RWPE2 (cell line): Measurements from ENCODE around the gene DPEP1.

Experiments used
- ATAC-seq: fragments of 200-7000 bp; cut with Tn5 transposase; 3 replicates; pipeline ENCODE4 v1.9.1; 2021; ENCODE audit warnings: low read depth
- DNase-seq: peaks from one replicate; pipeline ENCODE4 v3.0.0-alpha.2; 2020; ENCODE audit warnings: low spot score
- H3K27ac ChIP-seq: fragments of 450-650 bp; 2 replicates; pipeline ENCODE4 v1.5.1; 2017; ENCODE audit warnings: mild to moderate bottlenecking; ENCODE audit not compliant: poor library complexity, severe bottlenecking
- H3K27me3 ChIP-seq: fragments of 250-450 bp; sonication (Bioruptor Pico); 2 replicates; pipeline ENCODE4 v1.5.1; 2021; ENCODE audit warnings: mild to moderate bottlenecking, moderate library complexity; ENCODE audit not compliant: insufficient read depth, poor library complexity, severe bottlenecking
- H3K36me3 ChIP-seq: fragments of 250-450 bp; sonication (Bioruptor Pico); 2 replicates; pipeline ENCODE4 v1.5.1; 2020; ENCODE audit warnings: low read depth, mild to moderate bottlenecking, moderate library complexity
- H3K4me1 ChIP-seq: fragments of 250-450 bp; sonication (Bioruptor Pico); 2 replicates; pipeline ENCODE4 v1.5.1; 2021; ENCODE audit warnings: mild to moderate bottlenecking, moderate library complexity; ENCODE audit not compliant: insufficient read depth, poor library complexity, severe bottlenecking
- H3K4me3 ChIP-seq: fragments of 250-450 bp; sonication (Bioruptor Pico); 2 replicates; pipeline ENCODE4 v1.5.1; 2021; ENCODE audit warnings: mild to moderate bottlenecking, moderate library complexity; ENCODE audit not compliant: severe bottlenecking
- H3K9me3 ChIP-seq: fragments of 250-450 bp; sonication (Bioruptor Pico); 2 replicates; pipeline ENCODE4 v1.5.1; 2021; ENCODE audit warnings: mild to moderate bottlenecking, moderate library complexity; ENCODE audit not compliant: severe bottlenecking
- CTCF ChIP-seq: fragments of 450-650 bp; IDR thresholded peaks from one replicate; pipeline ENCODE4 v1.5.1; 2017; ENCODE audit warnings: mild to moderate bottlenecking, moderate library complexity; ENCODE audit not compliant: poor library complexity, severe bottlenecking

DPEP1 gene

DNA sequence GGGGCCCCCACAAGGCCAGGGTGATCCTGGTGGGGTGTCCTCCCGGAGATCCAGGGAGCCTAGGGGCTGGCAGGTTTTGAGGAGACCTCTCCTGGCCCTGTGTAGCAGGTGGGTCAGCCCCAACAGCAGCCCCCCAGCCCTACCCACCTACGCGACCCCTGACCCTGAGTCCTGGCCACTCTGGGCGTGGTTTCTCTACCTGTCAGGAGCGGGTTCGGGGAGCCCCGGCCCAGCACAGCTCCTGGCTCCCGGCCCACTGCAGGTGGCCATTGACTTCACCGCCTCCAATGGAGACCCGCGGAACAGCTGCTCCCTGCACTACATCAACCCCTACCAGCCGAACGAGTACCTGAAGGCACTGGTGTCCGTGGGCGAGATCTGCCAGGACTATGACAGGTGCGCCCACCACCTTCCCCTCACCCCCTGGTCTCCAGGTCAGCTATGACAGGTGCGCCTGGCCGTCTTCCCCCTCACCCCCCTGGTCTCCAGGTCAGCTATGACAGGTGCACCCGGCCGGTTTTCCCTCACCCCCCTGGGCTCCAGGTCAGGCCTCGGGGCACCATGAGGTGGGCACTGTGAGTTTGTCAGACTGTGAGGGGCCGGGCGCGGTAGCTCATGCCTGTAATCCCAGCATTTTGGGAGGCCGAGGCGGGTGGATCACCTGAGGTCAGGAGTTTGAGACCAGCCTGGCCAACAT, 24.9 kb upstream of the DPEP1 start:
- ATAC-seq (no peak), DNase-seq (peak; percentile 70)
- no peaks in the 10 kb centered on the region for H3K9me3 ChIP-seq
- peaks cover 4% of the 10 kb centered on the region; the same call in 1 of the 2 replicates for H3K36me3 ChIP-seq
- TF ChIP-seq CTCF = no peak
- H3K4me3 ChIP-seq = no peak overlapping the region
- no peaks in the 10 kb centered on the region for H3K27me3 ChIP-seq
- H3K27ac ChIP-seq = no peak overlapping the region
- peaks cover 5% of the 10 kb centered on the region for H3K4me1 ChIP-seq

- Histone ChIP-seq H3K9me3 (no peaks in the 10 kb centered on the region), H3K27ac (no peak overlapping the region), H3K4me3 (no peak overlapping the region), H3K36me3 (peaks cover 4% of the 10 kb centered on the region; the same call in 1 of the 2 replicates), H3K27me3 (no peaks in the 10 kb centered on the region), H3K4me1 (peaks cover 5% of the 10 kb centered on the region)
- no peak for TF ChIP-seq CTCF
- peak; percentile 61 for DNase-seq
- ATAC-seq = no peak
Measured at GRCh38 chr16:89589241-89589926, 24.1 kb upstream of the DPEP1 start.

DNA sequence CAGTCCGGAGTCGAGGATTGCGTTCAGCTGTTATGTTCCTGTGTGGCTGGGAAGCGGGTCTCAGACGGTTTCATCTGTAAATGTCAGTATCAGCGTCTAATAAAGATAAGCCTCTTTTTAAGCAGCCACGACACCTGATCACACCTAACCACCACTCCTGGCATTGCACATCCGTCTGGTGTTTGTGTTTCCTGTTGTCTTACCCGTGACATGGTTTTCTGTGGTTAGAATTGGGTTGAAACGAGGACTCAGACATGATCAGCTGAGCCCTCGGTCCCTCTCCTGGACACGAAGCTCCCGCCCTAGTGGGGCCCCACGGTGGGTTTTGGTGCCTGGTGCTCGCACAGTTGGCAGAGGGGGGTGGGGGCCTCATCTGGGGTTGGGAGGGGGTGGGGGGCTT, 19.6 kb upstream of the DPEP1 start:
- no peaks in the 10 kb centered on the region for H3K9me3 ChIP-seq
- H3K27me3 ChIP-seq = no peaks in the 10 kb centered on the region
- no peaks in the 10 kb centered on the region for H3K4me1 ChIP-seq
- H3K36me3 ChIP-seq = no peaks in the 10 kb centered on the region; the same call in 1 of the 2 replicates
- DNase-seq (peak; percentile 47), ATAC-seq (no peak)
- no peak overlapping the region for H3K27ac ChIP-seq
- no peak for TF ChIP-seq CTCF
- H3K4me3 ChIP-seq = no peak overlapping the region

DNA sequence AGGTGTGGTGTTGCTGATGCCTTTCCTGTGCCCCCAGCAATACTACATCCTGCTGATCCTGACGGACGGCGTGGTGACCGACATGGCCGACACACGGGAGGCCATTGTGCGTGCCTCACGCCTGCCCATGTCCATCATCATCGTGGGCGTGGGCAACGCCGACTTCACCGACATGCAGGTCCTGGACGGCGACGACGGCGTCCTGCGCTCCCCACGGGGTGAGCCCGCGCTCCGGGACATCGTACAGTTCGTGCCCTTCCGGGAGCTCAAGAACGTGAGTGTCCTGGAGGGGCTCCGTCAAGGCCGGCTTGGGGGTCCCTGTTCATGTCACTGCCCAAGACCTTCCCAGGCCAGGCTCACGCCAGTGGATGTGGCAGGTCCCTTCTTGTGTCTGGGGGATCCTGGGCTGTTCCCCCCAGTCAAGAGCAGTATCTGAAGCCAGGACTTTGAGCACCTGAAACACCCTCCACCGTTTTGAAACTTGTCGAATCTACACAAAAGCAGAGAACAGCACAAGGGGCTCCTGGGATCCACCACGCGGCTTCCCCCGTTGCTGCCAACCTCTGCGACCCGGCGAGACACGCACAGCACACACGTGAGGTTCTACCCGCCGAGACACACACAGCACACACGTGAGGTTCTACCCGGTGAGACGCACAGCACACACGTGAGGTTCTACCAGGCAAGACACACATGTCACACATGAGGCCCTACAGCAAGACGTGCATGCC, 17.9 kb upstream of the DPEP1 start:
- no peaks in the 10 kb centered on the region for H3K27me3 ChIP-seq
- no peak overlapping the region for H3K4me3 ChIP-seq
- peak; percentile 62 for DNase-seq
- H3K4me1 ChIP-seq = peaks cover 3% of the 10 kb centered on the region
- no peaks in the 10 kb centered on the region for H3K9me3 ChIP-seq
- ATAC-seq = no peak
- no peak for TF ChIP-seq CTCF
- no peak overlapping the region for H3K27ac ChIP-seq
- no peaks in the 10 kb centered on the region; the same call in 1 of the 2 replicates for H3K36me3 ChIP-seq
